Thoracic aorta (tissue), 2 donors: Measurements from ENCODE around the gene GIPC3. TPM values are rescaled to one million over a fixed set of nuclear protein-coding genes. Genes with fewer than 3 reads are reported as not detected.
A peak's percentile ranks its signal among the peaks of the same experiment; 100 is the strongest.

Experiments
- ATAC-seq: fragments of 150-250 bp; one replicate; pipeline ENCODE4 v1.8.0; 2017; ENCODE audit warnings: low read depth; ENCODE audit not compliant: insufficient number of reproducible peaks, low FRiP score
- DNase-seq: peaks from one replicate; pipeline ENCODE4 v3.0.0-alpha.2; 2020; ENCODE audit warnings: low spot score
- H3K27ac ChIP-seq, 2 donors: fragments of 200-600 bp; sonication (generic); 1 replicate in 1 of 2; 2 replicates in 1 of 2; pipeline ENCODE4 v1.5.1; 2016; ENCODE audit warnings: mild to moderate bottlenecking in 2 of 2, moderate library complexity in 2 of 2
- H3K27me3 ChIP-seq: fragments of 200-600 bp; sonication (generic); replicated peaks from 2 replicates; pipeline ENCODE4 v1.6.0; 2016; ENCODE audit warnings: mild to moderate bottlenecking; ENCODE audit not compliant: insufficient read depth
- H3K36me3 ChIP-seq: fragments of 200-600 bp; sonication (generic); one replicate; pipeline ENCODE4 v1.5.1; 2016
- H3K4me1 ChIP-seq, 2 donors: fragments of 200-600 bp; sonication (generic); 1 replicate in 1 of 2; 2 replicates in 1 of 2; pipeline versions ENCODE4 v1.5.1 to v1.6.0; 2016; ENCODE audit warnings: low read depth in 2 of 2, mild to moderate bottlenecking in 1 of 2; ENCODE audit not compliant: control insufficient read depth in 1 of 2
- H3K4me3 ChIP-seq: fragments of 200-600 bp; sonication (generic); 2 replicates; pipeline ENCODE4 v1.5.1; 2016; ENCODE audit warnings: mild to moderate bottlenecking
- H3K9me3 ChIP-seq: fragments of 200-600 bp; sonication (generic); 2 replicates; pipeline ENCODE4 v1.5.1; 2016
- CTCF ChIP-seq: fragments of 200-600 bp; sonication (generic); IDR thresholded peaks from one replicate; pipeline ENCODE4 v1.5.1; 2019; ENCODE audit warnings: antibody characterized with exemption
- total RNA-seq, 2 donors: library from RNA; depleted of rRNA; stranded (reverse); fragments of >200 nt; gene quantifications; one replicate each; pipeline versions ENCODE4 v1.1.0 to v1.2.3, GENCODE V29; 2016

GIPC3 gene
- total RNA-seq, 2 donors from 2014 or later, result 1.1 to 1.6 TPM

GRCh38 chr19:3609779-3610719, 24.8 kb downstream of the GIPC3 start:
- Histone ChIP-seq H3K4me3 (no peak overlapping the region), H3K4me1 (peaks cover 26 to 42% of the 10 kb centered on the region in 2 donors)
- DNase-seq, result no peak

GRCh38 chr19:3610745-3611717, 25.8 kb downstream of the GIPC3 start:
- no peak for ATAC-seq
- no peak for TF ChIP-seq CTCF
- no peak for DNase-seq
- peaks cover 26 to 35% of the 10 kb centered on the region in 2 donors for H3K4me1 ChIP-seq
- H3K9me3 ChIP-seq, result no peaks in the 10 kb centered on the region
- H3K36me3 ChIP-seq, result peaks cover 13% of the 10 kb centered on the region
- H3K27ac ChIP-seq, result peak overlapping the region; percentile 83 to 99
- no peaks in the 10 kb centered on the region for H3K27me3 ChIP-seq
- no peak overlapping the region for H3K4me3 ChIP-seq

More at GRCh38 chr19:3609779-3610719, 24.8 kb downstream of the GIPC3 start:
- Histone ChIP-seq H3K27ac (peak overlapping the region; percentile 83 to 99), H3K36me3 (peaks cover 10% of the 10 kb centered on the region), H3K27me3 (no peaks in the 10 kb centered on the region), H3K9me3 (no peaks in the 10 kb centered on the region)
- no peak for TF ChIP-seq CTCF
- no peak for ATAC-seq

GRCh38 chr19:3611841-3612240, 26.6 kb downstream of the GIPC3 start:
- DNase-seq (no peak), ATAC-seq (no peak)
- H3K9me3 ChIP-seq, result no peaks in the 10 kb centered on the region
- no peak overlapping the region for H3K27ac ChIP-seq
- peaks cover 13% of the 10 kb centered on the region for H3K36me3 ChIP-seq
- H3K27me3 ChIP-seq, result no peaks in the 10 kb centered on the region
- peaks cover 26 to 35% of the 10 kb centered on the region in 2 donors for H3K4me1 ChIP-seq
- H3K4me3 ChIP-seq, result no peak overlapping the region
- TF ChIP-seq CTCF, result no peak

- Histone ChIP-seq H3K4me1 (peaks cover 26 to 35% of the 10 kb centered on the region in 2 donors), H3K27me3 (no peaks in the 10 kb centered on the region), H3K4me3 (no peak overlapping the region), H3K9me3 (no peaks in the 10 kb centered on the region), H3K27ac (no peak overlapping the region), H3K36me3 (peaks cover 13% of the 10 kb centered on the region)
- ATAC-seq (no peak), DNase-seq (no peak)
- no peak for TF ChIP-seq CTCF
Measured at GRCh38 chr19:3612330-3612729, 27.1 kb downstream of the GIPC3 start.
